ENCODE results near the gene KCNA5.

- TF ChIP-seq, protein P1, sequence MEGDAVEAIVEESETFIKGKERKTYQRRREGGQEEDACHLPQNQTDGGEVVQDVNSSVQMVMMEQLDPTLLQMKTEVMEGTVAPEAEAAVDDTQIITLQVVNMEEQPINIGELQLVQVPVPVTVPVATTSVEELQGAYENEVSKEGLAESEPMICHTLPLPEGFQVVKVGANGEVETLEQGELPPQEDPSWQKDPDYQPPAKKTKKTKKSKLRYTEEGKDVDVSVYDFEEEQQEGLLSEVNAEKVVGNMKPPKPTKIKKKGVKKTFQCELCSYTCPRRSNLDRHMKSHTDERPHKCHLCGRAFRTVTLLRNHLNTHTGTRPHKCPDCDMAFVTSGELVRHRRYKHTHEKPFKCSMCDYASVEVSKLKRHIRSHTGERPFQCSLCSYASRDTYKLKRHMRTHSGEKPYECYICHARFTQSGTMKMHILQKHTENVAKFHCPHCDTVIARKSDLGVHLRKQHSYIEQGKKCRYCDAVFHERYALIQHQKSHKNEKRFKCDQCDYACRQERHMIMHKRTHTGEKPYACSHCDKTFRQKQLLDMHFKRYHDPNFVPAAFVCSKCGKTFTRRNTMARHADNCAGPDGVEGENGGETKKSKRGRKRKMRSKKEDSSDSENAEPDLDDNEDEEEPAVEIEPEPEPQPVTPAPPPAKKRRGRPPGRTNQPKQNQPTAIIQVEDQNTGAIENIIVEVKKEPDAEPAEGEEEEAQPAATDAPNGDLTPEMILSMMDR (IDR thresholded peaks at IDR 0.05), result no peak
- TF ChIP-seq POLR2A (IDR thresholded peaks at IDR 0.05), result no peak
These were observed 8.7 kb downstream of the KCNA5 start for GRCh38 chr12:5052348-5052747.
